Activated T-cell treated with anti-CD3 and anti-CD28 coated beads, Interleukin-2, amount 50 U/mL, for 4 hours (primary cell): ENCODE data around the gene DIS3L2. TPM values are rescaled to one million over a fixed set of nuclear protein-coding genes. Genes with fewer than 3 reads are reported as not detected.

Experiments used
- ATAC-seq, 2 donors: fragments of 200-7000 bp; cut with Tn5 transposase; one replicate each; pipeline ENCODE4 v1.10.0; 2021
- DNase-seq: peaks from one replicate; pipeline ENCODE4 v3.0.0-alpha.2; 2020
- H3K27me3 Mint-ChIP-seq: one replicate; pipeline ENCODE4 v1.8.0; 2021; ENCODE audit warnings: low read depth, mixed read lengths
- H3K36me3 Mint-ChIP-seq: one replicate; pipeline ENCODE4 v1.8.0; 2022; ENCODE audit warnings: mixed read lengths; ENCODE audit not compliant: insufficient read depth
- H3K4me1 Mint-ChIP-seq: one replicate; pipeline ENCODE4 v1.8.0; 2021; ENCODE audit warnings: low read depth, mixed read lengths
- H3K4me3 Mint-ChIP-seq: one replicate; pipeline ENCODE4 v1.8.0; 2021; ENCODE audit warnings: mild to moderate bottlenecking, moderate library complexity, mixed read lengths
- H3K9me3 Mint-ChIP-seq: one replicate; pipeline ENCODE4 v1.8.0; 2021; ENCODE audit warnings: mixed read lengths
- total RNA-seq, 3 donors: library from RNA; stranded (reverse); gene quantifications; one replicate each; pipeline ENCODE4 v1.2.1, GENCODE V29; 2021

The DIS3L2 gene
- total RNA-seq, 3 donors from 2014 or later = 38.5 to 43.7 (median 41.4) TPM

- Mint-ChIP-seq H3K36me3 (peaks cover 56% of the 10 kb centered on the region), H3K4me1 (peaks cover 22% of the 10 kb centered on the region)
- no peak for DNase-seq
Measured at GRCh38 chr2:232214053-232214452, 252.5 kb downstream of the DIS3L2 start.

GRCh38 chr2:232216028-232216427, 254.5 kb downstream of the DIS3L2 start:
- H3K27me3 Mint-ChIP-seq = no peaks in the 10 kb centered on the region
- H3K4me3 Mint-ChIP-seq = no peak overlapping the region
- H3K36me3 Mint-ChIP-seq = peaks cover 39% of the 10 kb centered on the region
- DNase-seq = no peak
- no peaks in the 10 kb centered on the region for H3K9me3 Mint-ChIP-seq
- peaks cover 30% of the 10 kb centered on the region for H3K4me1 Mint-ChIP-seq
- ATAC-seq = no peak

More at GRCh38 chr2:232214053-232214452, 252.5 kb downstream of the DIS3L2 start:
- Mint-ChIP-seq H3K9me3 (no peaks in the 10 kb centered on the region), H3K4me3 (no peak overlapping the region), H3K27me3 (no peaks in the 10 kb centered on the region)
- ATAC-seq = no peak

- DNase-seq (no peak), ATAC-seq (no peak)
- no peaks in the 10 kb centered on the region for H3K27me3 Mint-ChIP-seq
- no peaks in the 10 kb centered on the region for H3K9me3 Mint-ChIP-seq
- no peak overlapping the region for H3K4me3 Mint-ChIP-seq
- H3K36me3 Mint-ChIP-seq = peaks cover 28% of the 10 kb centered on the region
- H3K4me1 Mint-ChIP-seq = peaks cover 24% of the 10 kb centered on the region
Measured at GRCh38 chr2:232218778-232219495, 257.4 kb downstream of the DIS3L2 start.

GRCh38 chr2:232219496-232219870, 258.0 kb downstream of the DIS3L2 start:
- Mint-ChIP-seq H3K27me3 (no peaks in the 10 kb centered on the region), H3K4me3 (no peak overlapping the region), H3K4me1 (peaks cover 24% of the 10 kb centered on the region), H3K9me3 (no peaks in the 10 kb centered on the region), H3K36me3 (peaks cover 27% of the 10 kb centered on the region)
- no peak for DNase-seq
- ATAC-seq = no peak

GRCh38 chr2:232219932-232220331, 258.4 kb downstream of the DIS3L2 start:
- H3K9me3 Mint-ChIP-seq = no peaks in the 10 kb centered on the region
- no peak for DNase-seq
- ATAC-seq = no peak
- H3K4me1 Mint-ChIP-seq = peaks cover 24% of the 10 kb centered on the region
- H3K36me3 Mint-ChIP-seq = peaks cover 23% of the 10 kb centered on the region
- H3K27me3 Mint-ChIP-seq = no peaks in the 10 kb centered on the region
- H3K4me3 Mint-ChIP-seq = no peak overlapping the region

GRCh38 chr2:232225429-232225828, 263.9 kb downstream of the DIS3L2 start:
- Mint-ChIP-seq H3K27me3 (no peaks in the 10 kb centered on the region), H3K4me1 (no peaks in the 10 kb centered on the region), H3K4me3 (no peak overlapping the region), H3K9me3 (no peaks in the 10 kb centered on the region), H3K36me3 (peaks cover 8% of the 10 kb centered on the region)
- DNase-seq (no peak), ATAC-seq (no peak)

- Mint-ChIP-seq H3K27me3 (no peaks in the 10 kb centered on the region), H3K4me1 (no peaks in the 10 kb centered on the region), H3K9me3 (no peaks in the 10 kb centered on the region), H3K36me3 (peaks cover 8% of the 10 kb centered on the region), H3K4me3 (no peak overlapping the region)
- no peak for DNase-seq
- no peak for ATAC-seq
Measured at GRCh38 chr2:232225895-232226294, 264.4 kb downstream of the DIS3L2 start.

- H3K36me3 Mint-ChIP-seq = peaks cover 3% of the 10 kb centered on the region
- DNase-seq = no peak
- H3K27me3 Mint-ChIP-seq = no peaks in the 10 kb centered on the region
- no peak overlapping the region for H3K4me3 Mint-ChIP-seq
- peaks cover 3% of the 10 kb centered on the region for H3K4me1 Mint-ChIP-seq
- H3K9me3 Mint-ChIP-seq = no peaks in the 10 kb centered on the region
- no peak for ATAC-seq
Measured at GRCh38 chr2:232228332-232228731, 266.8 kb downstream of the DIS3L2 start.

GRCh38 chr2:232228971-232229894, 267.7 kb downstream of the DIS3L2 start:
- H3K4me1 Mint-ChIP-seq = peaks cover 3% of the 10 kb centered on the region
- ATAC-seq (no peak), DNase-seq (no peak)
- no peaks in the 10 kb centered on the region for H3K9me3 Mint-ChIP-seq
- H3K27me3 Mint-ChIP-seq = no peaks in the 10 kb centered on the region
- H3K36me3 Mint-ChIP-seq = peaks cover under 1% of the 10 kb centered on the region
- no peak overlapping the region for H3K4me3 Mint-ChIP-seq

GRCh38 chr2:232229911-232230310, 268.4 kb downstream of the DIS3L2 start:
- Mint-ChIP-seq H3K36me3 (no peaks in the 10 kb centered on the region), H3K27me3 (no peaks in the 10 kb centered on the region), H3K4me1 (peaks cover 4% of the 10 kb centered on the region), H3K4me3 (no peak overlapping the region), H3K9me3 (no peaks in the 10 kb centered on the region)
- DNase-seq (no peak), ATAC-seq (no peak)

- DNase-seq = no peak
- Mint-ChIP-seq H3K9me3 (no peaks in the 10 kb centered on the region), H3K27me3 (no peaks in the 10 kb centered on the region), H3K36me3 (no peaks in the 10 kb centered on the region), H3K4me3 (no peak overlapping the region), H3K4me1 (peaks cover 5% of the 10 kb centered on the region)
- no peak for ATAC-seq
Measured at GRCh38 chr2:232230560-232230959, 269.0 kb downstream of the DIS3L2 start.

- Mint-ChIP-seq H3K36me3 (no peaks in the 10 kb centered on the region), H3K27me3 (no peaks in the 10 kb centered on the region), H3K9me3 (no peaks in the 10 kb centered on the region), H3K4me1 (peaks cover 12% of the 10 kb centered on the region), H3K4me3 (no peak overlapping the region)
- no peak for DNase-seq
- ATAC-seq = no peak
Measured at GRCh38 chr2:232231554-232231953, 270.0 kb downstream of the DIS3L2 start.

- peaks cover 3% of the 10 kb centered on the region for H3K36me3 Mint-ChIP-seq
- no peak overlapping the region for H3K4me3 Mint-ChIP-seq
- H3K4me1 Mint-ChIP-seq = peaks cover 23% of the 10 kb centered on the region
- DNase-seq (no peak), ATAC-seq (no peak)
- no peaks in the 10 kb centered on the region for H3K27me3 Mint-ChIP-seq
- no peaks in the 10 kb centered on the region for H3K9me3 Mint-ChIP-seq
Measured at GRCh38 chr2:232232915-232233314, 271.4 kb downstream of the DIS3L2 start.

- no peaks in the 10 kb centered on the region for H3K27me3 Mint-ChIP-seq
- DNase-seq = no peak
- ATAC-seq = no peak
- peaks cover 28% of the 10 kb centered on the region for H3K4me1 Mint-ChIP-seq
- no peak overlapping the region for H3K4me3 Mint-ChIP-seq
- H3K36me3 Mint-ChIP-seq = peaks cover 20% of the 10 kb centered on the region
- no peaks in the 10 kb centered on the region for H3K9me3 Mint-ChIP-seq
Measured at GRCh38 chr2:232234922-232235615, 273.6 kb downstream of the DIS3L2 start.
